HG03469 (cell line): ENCODE data around the gene SOX10.
A peak's percentile ranks its signal among the peaks of the same experiment; 100 is the strongest.

Experiments
- ATAC-seq: cut with Tn5 transposase; IDR thresholded peaks from one replicate; pipeline ENCODE4 v1.9.1; 2021; ENCODE audit warnings: mild to moderate bottlenecking, moderate library complexity, moderate number of reproducible peaks; ENCODE audit not compliant: unreplicated experiment

Gene SOX10

GRCh38 chr22:37933711-37934376, 50.5 kb downstream of the SOX10 start:
- peak; percentile 70 for ATAC-seq

- ATAC-seq = no peak
Measured at GRCh38 chr22:37932821-37933578, 51.4 kb downstream of the SOX10 start.

DNA sequence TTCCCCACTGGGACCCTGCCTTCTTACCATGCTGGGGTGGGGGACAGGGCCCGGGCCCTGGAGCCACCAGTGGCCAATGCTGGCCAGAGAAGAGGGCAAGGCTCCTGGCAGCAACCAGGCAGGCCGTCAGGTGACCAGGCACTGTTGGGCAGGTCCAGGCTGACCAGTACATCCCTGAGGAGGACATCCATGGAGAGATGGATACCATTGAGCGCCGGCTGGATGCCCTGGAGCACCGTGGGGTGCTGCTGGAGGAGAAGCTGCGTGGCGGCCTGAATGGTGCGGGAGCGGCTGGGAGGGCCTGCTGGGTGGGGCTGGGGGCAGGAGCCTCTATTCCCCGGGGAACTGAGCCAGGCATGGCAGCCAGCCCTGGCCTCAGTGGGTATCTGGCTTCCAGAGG, 52.0 kb downstream of the SOX10 start:
- ATAC-seq = no peak

DNA sequence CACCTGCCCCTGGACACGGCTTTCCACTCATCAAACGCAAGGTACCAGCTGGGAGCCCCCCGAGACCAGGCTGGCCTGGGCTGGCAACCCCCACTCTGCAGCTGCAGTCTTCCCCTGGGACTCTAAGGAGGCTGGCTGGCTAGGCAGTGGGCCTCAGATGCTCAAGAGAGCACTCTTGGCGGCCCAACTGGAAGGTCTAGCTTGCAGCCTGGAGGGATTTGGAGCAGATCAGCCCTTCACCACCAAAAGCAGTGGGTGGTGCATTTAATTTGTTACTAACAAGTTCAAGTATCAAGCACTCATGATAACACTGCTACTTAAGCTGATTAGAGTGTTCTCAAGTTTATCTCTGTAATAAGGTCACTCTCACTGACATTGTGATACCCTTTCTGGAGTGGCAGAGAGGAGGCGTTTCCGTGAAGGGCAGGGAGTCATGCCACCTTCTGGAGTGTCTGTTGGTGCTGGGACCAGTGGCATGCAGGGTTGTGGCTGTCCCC, 52.4 kb downstream of the SOX10 start:
- ATAC-seq = no peak

DNA sequence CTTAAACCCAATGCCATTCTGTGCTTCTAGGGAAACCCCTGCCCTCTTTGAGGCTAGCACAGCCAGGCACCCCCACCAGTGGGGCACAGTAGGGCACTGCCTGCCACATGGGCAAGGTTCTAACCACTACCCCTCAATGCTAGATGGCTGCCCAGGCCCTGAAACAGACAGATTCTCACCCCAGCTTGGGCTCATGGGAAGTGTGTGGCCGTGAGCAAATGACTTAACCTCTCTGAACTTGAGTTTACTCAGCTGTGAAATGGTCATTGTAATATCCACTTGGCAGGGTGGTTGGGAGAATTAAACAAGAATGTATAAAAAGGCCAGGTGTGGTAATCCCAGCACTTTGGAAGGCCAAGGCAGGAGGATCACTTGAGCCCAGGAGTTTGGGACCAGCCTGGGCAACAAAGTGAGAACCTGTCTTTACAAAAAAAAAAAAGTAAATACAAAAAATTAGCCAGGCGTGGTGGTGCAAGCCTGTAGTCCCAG, 53.4 kb downstream of the SOX10 start:
- no peak for ATAC-seq

- ATAC-seq = no peak
Measured at GRCh38 chr22:37930270-37930951, 53.9 kb downstream of the SOX10 start.

DNA sequence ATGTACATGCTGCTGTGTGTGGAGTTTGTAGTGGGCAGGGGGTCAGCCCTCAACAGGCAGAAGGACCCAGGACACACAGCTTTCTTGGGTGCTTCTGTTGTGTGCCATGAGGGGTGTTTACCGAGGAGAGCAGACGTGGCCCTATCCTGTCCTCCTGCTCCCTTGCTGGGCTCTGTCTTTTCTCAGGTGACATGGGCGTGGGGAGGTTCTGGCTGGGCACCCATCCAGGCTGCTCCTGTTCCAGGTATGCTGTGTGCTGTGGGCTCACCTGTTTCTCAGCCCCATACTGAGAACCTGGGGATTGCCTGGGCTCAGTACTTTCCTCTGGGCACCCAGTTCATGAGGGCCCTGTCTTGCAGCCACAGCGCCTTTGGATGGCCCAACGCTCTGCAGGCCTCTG, 55.0 kb downstream of the SOX10 start:
- no peak for ATAC-seq

DNA sequence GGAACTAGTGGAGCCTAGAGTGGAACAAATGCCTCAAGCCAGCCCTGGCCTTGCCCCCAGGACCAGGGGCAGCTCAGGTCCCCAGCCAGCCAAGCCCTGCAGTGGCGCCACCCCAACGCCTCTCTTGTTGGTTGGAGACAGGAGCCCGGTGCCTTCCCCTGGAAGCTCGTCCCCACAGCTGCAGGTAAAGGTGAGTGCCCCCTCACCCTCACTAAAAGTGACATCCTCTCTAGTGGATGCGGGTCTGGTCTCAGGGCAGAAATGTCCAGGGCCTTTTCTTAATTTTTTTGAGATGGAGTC, 56.8 kb downstream of the SOX10 start:
- no peak for ATAC-seq

DNA sequence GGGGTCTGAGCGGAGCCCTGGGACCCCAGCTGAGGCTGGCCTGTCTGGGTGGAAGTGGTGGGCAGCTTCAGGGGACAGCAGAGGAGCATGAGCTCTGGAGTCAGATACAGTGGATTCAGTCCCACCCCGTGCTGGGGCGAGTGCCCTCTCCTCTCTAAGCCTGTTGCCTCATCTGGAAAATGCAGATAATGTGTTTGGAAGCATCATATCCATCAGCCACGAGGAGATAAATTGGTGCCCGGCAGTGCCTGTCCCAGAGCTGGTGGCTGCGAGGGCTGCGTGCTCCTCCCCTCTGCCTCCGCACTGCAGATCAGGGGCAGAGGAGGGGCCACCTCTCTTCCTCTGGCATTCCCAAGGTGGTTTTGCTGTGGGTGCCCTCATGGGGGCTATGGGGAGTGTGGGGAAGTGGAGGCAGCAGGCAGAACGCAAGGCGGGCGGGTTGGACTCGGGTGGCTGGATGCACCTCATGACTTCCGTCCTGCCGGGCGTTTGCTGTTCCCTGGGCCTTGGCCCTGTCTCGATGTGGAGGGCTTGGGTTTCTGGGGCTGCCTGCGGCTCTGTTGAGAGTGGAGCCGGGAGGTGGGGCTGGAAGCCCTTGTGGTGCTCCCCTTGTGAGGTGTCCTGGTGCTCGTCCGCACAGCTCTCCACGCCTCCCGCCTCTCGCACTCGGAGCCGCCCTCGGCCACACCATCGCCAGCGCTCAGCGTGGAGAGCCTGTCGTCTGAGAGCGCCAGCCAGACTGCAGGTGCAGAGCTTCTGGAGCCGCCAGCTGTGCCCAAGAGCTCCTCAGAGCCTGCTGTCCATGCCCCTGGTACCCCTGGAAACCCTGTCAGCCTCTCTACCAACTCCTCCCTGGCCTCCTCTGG, 57.4 kb downstream of the SOX10 start:
- no peak for ATAC-seq

DNA sequence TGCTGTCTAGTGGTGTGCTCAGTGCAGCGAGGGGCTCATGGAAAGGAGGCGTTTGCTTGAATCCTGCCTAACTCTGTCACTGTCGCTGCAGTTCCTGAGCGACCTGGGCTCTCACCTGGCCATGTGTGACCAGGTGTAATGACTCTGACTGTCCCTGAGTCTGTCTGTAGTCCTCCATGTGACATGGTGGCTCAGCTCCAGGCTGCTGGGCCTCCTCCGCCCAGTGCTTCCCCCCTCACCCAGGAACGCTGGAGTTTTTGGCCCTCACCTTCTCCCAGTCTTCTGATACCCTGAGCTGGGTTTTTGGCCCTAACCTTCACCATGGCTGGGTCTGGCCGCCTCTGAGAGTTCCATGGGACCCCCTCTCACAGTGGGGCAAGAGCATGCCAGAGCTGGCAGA, 58.0 kb downstream of the SOX10 start:
- ATAC-seq = no peak

GRCh38 chr22:37925767-37926166, 58.6 kb downstream of the SOX10 start:
- ATAC-seq = no peak

GRCh38 chr22:37925330-37925729, 59.0 kb downstream of the SOX10 start:
- no peak for ATAC-seq

GRCh38 chr22:37924386-37925065, 59.8 kb downstream of the SOX10 start:
- ATAC-seq = no peak

GRCh38 chr22:37923927-37924326, 60.4 kb downstream of the SOX10 start:
- ATAC-seq = no peak
